ENCODE results near the gene DSCAML1. TPM values are rescaled to one million over a fixed set of nuclear protein-coding genes. Genes with fewer than 3 reads are reported as not detected.

The DSCAML1 gene
- total and polyA plus RNA-seq, 9 of the 15 experiments (the other 6 are each of a cell fraction or from before 2014, with no cell fraction given): not detected

- H3K27me3 ChIP-seq (ENCODE audit: control insufficient read depth in 2 of 2, insufficient read depth in 2 of 2, low read length in 2 of 2): peaks cover 19 to 65% of the 10 kb centered on the region in 2 experiments; a peak in 3 of 5 replicates
- no peak for DNase-seq (ENCODE audit: extremely low read depth in 1 of 4, low spot score in 3 of 4)
- no peak for TF ChIP-seq MEIS2 (IDR thresholded peaks at IDR 0.05; ENCODE audit: partially characterized antibody)
- TF ChIP-seq, protein P1, sequence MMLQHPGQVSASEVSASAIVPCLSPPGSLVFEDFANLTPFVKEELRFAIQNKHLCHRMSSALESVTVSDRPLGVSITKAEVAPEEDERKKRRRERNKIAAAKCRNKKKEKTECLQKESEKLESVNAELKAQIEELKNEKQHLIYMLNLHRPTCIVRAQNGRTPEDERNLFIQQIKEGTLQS (IDR thresholded peaks at IDR 0.05): no peak
- TF ChIP-seq, protein P1 (CRISPR knock-in tag; conservative IDR thresholded peaks at IDR 0.05): no peak
- TF ChIP-seq RFX5 (IDR thresholded peaks at IDR 0.05; ENCODE audit: low read depth, low read length): no peak
- no peak for TF ChIP-seq CHD4 (IDR thresholded peaks at IDR 0.05; ENCODE audit: insufficient read depth, insufficient replicate concordance, low read depth, low read length, poor library complexity, severe bottlenecking)
- no peak for TF ChIP-seq NEUROD1 (IDR thresholded peaks at IDR 0.05; ENCODE audit: borderline replicate concordance, low read depth, low read length, partially characterized antibody)
- no peak for TF ChIP-seq CAMTA2 (CRISPR knock-in tag; conservative IDR thresholded peaks at IDR 0.05)
- TF ChIP-seq ZNF445 (CRISPR knock-in tag; IDR thresholded peaks at IDR 0.05; ENCODE audit: low read depth): no peak
- in situ Hi-C loops (cut with MboI) (no loop called here), intact Hi-C loops (cut with micrococcal nuclease) (no loop called here)
- no peaks in the 10 kb centered on the region; the same call in 1 of the 2 replicates for H4K20me1 ChIP-seq (replicated peaks; ENCODE audit: control insufficient read depth, insufficient read depth, low read length)
- BruUV-seq (replicated peaks): no TSS peak
- FAIRE-seq: no peak
- no peaks in the 10 kb centered on the region for H3K9me3 ChIP-seq (replicated peaks; ENCODE audit: control insufficient read depth, insufficient read depth, low read depth, low read length)
- H3K4me2 ChIP-seq (ENCODE audit: insufficient read depth, low read length): no peak overlapping the region
- no peak overlapping the region for H2AFZ ChIP-seq (ENCODE audit: low read depth, low read length)
- H3K79me2 ChIP-seq (ENCODE audit: control insufficient read depth, insufficient read depth, low read length): no peaks in the 10 kb centered on the region
- no peaks in the 10 kb centered on the region for H3K36me3 ChIP-seq (ENCODE audit: control insufficient read depth, insufficient read depth, low read length)
- ATAC-seq: no peak
- H3K4me1 ChIP-seq (replicated peaks in 1 of 2; ENCODE audit: control insufficient read depth in 2 of 2, insufficient read depth in 2 of 2, low read length in 2 of 2): no peaks in the 10 kb centered on the region
- no peak overlapping the region for H3K9ac ChIP-seq (ENCODE audit: insufficient read depth in 1 of 2, low read depth in 2 of 2, low read length in 2 of 2)
- 0% methylated on average over 3 of the region's 3 CpGs for WGBS (ENCODE audit: insufficient coverage, low coverage, missing lambda C conversion rate)
- no peak overlapping the region for H3K27ac ChIP-seq (ENCODE audit: extremely low read depth, low read depth, low read length)
- no peak overlapping the region for H3K4me3 ChIP-seq
- H3K9me1 ChIP-seq (ENCODE audit: control insufficient read depth, insufficient read depth, low read length): no peaks in the 10 kb centered on the region
- POLR2A ChIA-PET: no interaction called here
- CTCF ChIA-PET (ENCODE audit: low intra/inter-chr PET ratio): no interaction called here
These were observed 138.2 kb downstream of the DSCAML1 start for GRCh38 chr11:117658809-117659208.

Measured in K562 (cell line).